SU-DHL-6 (cell line): ENCODE results near the gene VAMP5.

Experiments used
- H2AFZ ChIP-seq: fragments of 200-600 bp; sonication (generic); 2 replicates; pipeline ENCODE4 v1.6.1; 2014; ENCODE audit warnings: low read depth, mild to moderate bottlenecking, moderate library complexity, mixed read lengths, antibody characterized with exemption, low read length; ENCODE audit not compliant: severe bottlenecking
- H3F3A ChIP-seq: fragments of 200-600 bp; shearing (Covaris generic); 2 replicates; pipeline ENCODE4 v1.6.0; 2016; ENCODE audit warnings: antibody characterized with exemption, mild to moderate bottlenecking; ENCODE audit not compliant: insufficient read depth
- H3K27ac ChIP-seq: fragments of 200-600 bp; sonication (generic); 2 replicates; pipeline ENCODE4 v1.5.1; 2016; ENCODE audit warnings: low read depth, mild to moderate bottlenecking, low read length, moderate library complexity, mixed read lengths
- H3K27me3 ChIP-seq: fragments of 200-600 bp; sonication (generic), shearing (Covaris generic); 2 replicates; pipeline ENCODE4 v1.6.0; 2014; ENCODE audit warnings: mild to moderate bottlenecking, low read length
- H3K36me3 ChIP-seq: fragments of 200-600 bp; sonication (generic); 2 replicates; pipeline ENCODE4 v1.6.1; 2014; ENCODE audit warnings: mild to moderate bottlenecking, low read length, mixed read lengths
- H3K4me2 ChIP-seq: fragments of 300-600, 200-600 bp; shearing (Covaris generic), sonication (generic); 2 replicates; pipeline ENCODE4 v1.6.0; 2014; ENCODE audit warnings: low read length, low read depth, mild to moderate bottlenecking; ENCODE audit not compliant: poor library complexity, severe bottlenecking
- H3K4me3 ChIP-seq: fragments of 200-600 bp; sonication (generic); 2 replicates; pipeline ENCODE4 v1.5.1; 2014; ENCODE audit warnings: antibody characterized with exemption, low read length, mild to moderate bottlenecking, mixed read lengths; ENCODE audit not compliant: insufficient read depth, poor library complexity, severe bottlenecking
- H3K79me2 ChIP-seq: fragments of 200-600 bp; sonication (generic); 2 replicates; pipeline ENCODE4 v1.6.1; 2014; ENCODE audit warnings: mild to moderate bottlenecking, low read length, moderate library complexity; ENCODE audit not compliant: insufficient read depth
- H3K9ac ChIP-seq: fragments of 200-600 bp; sonication (generic); 2 replicates; pipeline ENCODE4 v1.7.0; 2014; ENCODE audit warnings: mild to moderate bottlenecking, low read length
- H3K9me2 ChIP-seq: fragments of 200-600 bp; sonication (generic); replicated peaks from 2 replicates; pipeline ENCODE4 v1.6.1; 2014; ENCODE audit warnings: low read length; ENCODE audit not compliant: insufficient read depth
- H3K9me3 ChIP-seq: fragments of 200-600 bp; sonication (generic); 2 replicates; pipeline ENCODE4 v1.6.1; 2014; ENCODE audit warnings: low read length, mixed read lengths; ENCODE audit not compliant: insufficient read depth
- H4K20me1 ChIP-seq: fragments of 200-600 bp; sonication (generic); 2 replicates; pipeline ENCODE4 v1.6.1; 2014; ENCODE audit warnings: low read depth, mild to moderate bottlenecking, antibody characterized with exemption, low read length, moderate library complexity, mixed read lengths
- EZH2phosphoT487 ChIP-seq: fragments of 200-600 bp; sonication (generic), shearing (Covaris generic); conservative IDR thresholded peaks from 2 replicates; pipeline ENCODE4 v1.6.1; 2018; ENCODE audit warnings: mild to moderate bottlenecking, antibody characterized with exemption, low read length, moderate library complexity, mixed read lengths
- TF ChIP-seq, protein P1 (sequence below): fragments of 200-600 bp; sonication (generic); IDR thresholded peaks from one replicate; pipeline ENCODE4 v1.5.1; 2017; ENCODE audit warnings: antibody characterized with exemption, mild to moderate bottlenecking, low read length, moderate library complexity; ENCODE audit not compliant: insufficient read depth, poor library complexity, severe bottlenecking

VAMP5 gene

DNA sequence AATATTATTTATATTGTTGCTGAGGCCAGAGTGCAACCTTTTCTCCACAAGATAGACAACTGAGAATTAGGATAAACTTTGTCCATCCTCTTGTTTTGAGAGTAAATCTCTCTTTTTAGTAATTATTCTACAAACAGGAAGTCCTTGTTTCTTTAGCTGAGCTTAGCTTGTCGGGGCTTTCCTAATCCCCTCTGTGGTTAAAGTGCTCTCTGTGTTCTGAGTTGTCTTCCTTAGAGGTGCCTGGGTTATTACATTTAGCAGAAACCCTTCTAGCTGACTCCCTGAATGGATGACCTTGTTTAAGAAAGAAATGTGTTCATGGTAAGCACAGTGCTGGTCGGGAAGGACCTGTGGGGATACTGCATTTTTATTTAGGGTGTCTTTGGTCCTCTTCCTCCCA is 44.4 kb downstream of the VAMP5 start:
- Histone ChIP-seq H4K20me1 (peaks cover under 1% of the 10 kb centered on the region; the same call in 1 of the 2 replicates), H3K27me3 (no peaks in the 10 kb centered on the region), H3K9me2 (no peaks in the 10 kb centered on the region), H3F3A (peaks cover 2% of the 10 kb centered on the region; the same call in 1 of the 2 replicates), H3K36me3 (peaks cover 43% of the 10 kb centered on the region), H3K4me2 (no peak overlapping the region), H3K4me3 (no peak overlapping the region), H3K27ac (no peak overlapping the region), H2AFZ (no peak overlapping the region), H3K79me2 (peaks cover 7% of the 10 kb centered on the region; the same call in 1 of the 2 replicates), H3K9ac (no peak overlapping the region), H3K9me3 (no peaks in the 10 kb centered on the region)
- TF ChIP-seq, protein P1, sequence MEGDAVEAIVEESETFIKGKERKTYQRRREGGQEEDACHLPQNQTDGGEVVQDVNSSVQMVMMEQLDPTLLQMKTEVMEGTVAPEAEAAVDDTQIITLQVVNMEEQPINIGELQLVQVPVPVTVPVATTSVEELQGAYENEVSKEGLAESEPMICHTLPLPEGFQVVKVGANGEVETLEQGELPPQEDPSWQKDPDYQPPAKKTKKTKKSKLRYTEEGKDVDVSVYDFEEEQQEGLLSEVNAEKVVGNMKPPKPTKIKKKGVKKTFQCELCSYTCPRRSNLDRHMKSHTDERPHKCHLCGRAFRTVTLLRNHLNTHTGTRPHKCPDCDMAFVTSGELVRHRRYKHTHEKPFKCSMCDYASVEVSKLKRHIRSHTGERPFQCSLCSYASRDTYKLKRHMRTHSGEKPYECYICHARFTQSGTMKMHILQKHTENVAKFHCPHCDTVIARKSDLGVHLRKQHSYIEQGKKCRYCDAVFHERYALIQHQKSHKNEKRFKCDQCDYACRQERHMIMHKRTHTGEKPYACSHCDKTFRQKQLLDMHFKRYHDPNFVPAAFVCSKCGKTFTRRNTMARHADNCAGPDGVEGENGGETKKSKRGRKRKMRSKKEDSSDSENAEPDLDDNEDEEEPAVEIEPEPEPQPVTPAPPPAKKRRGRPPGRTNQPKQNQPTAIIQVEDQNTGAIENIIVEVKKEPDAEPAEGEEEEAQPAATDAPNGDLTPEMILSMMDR: no peak
- TF ChIP-seq EZH2phosphoT487: no peak

DNA sequence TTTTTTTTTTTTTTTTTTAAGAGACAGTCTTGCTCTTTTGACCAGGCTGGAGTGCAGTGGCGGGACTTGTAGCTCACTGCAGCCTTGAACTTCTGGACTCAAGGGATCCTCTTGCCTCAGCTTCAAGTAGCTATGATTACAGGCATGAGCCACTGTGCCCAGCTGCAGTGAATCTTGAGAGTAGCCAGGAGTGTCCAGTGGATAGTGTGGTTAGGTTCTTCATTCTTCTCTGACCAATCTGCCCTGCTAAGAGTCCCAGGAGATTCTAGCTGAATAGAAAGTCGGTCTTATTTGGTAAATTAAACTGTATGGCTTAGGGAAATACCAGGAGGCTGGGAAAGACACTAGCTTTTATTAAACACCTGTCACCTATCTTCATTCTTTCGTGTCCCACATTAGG is 47.1 kb downstream of the VAMP5 start:
- Histone ChIP-seq H3K9me3 (no peaks in the 10 kb centered on the region), H3K27me3 (no peaks in the 10 kb centered on the region), H3K27ac (no peak overlapping the region), H3K9me2 (no peaks in the 10 kb centered on the region), H3K4me3 (no peak overlapping the region), H3K9ac (no peak overlapping the region), H3K36me3 (peaks cover 33% of the 10 kb centered on the region; the same call in 1 of the 2 replicates), H3F3A (peaks cover 9% of the 10 kb centered on the region; the same call in 1 of the 2 replicates), H4K20me1 (no peaks in the 10 kb centered on the region), H3K4me2 (no peak overlapping the region), H2AFZ (no peak overlapping the region), H3K79me2 (peaks cover 11% of the 10 kb centered on the region; the same call in 1 of the 2 replicates)
- no peak for TF ChIP-seq EZH2phosphoT487
- TF ChIP-seq, protein P1: no peak

DNA sequence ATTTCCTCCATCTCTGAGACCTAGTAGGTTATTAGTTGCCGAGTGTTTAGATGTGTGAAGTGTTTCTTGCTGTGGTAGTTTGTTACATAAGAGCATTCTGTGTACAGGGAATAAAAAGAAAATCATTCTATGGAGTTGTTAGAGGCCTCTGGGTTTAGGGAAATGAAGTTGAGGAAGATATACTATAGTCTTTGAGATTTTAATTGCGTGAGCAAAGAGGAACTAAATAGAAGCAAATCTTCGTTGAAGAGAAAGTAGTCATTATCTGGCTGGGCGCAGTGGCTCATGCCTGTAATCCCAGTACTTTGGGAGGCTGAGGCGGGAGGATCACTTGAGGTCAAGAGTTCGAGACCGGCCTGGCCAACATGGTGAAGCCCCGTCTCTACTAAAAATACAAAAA is 50.8 kb downstream of the VAMP5 start:
- H3K9ac ChIP-seq: no peak overlapping the region
- no peaks in the 10 kb centered on the region for H3K9me3 ChIP-seq
- peaks cover 36% of the 10 kb centered on the region; the same call in 1 of the 2 replicates for H3K36me3 ChIP-seq
- no peaks in the 10 kb centered on the region for H3K27me3 ChIP-seq
- peaks cover 9% of the 10 kb centered on the region; the same call in 1 of the 2 replicates for H3K79me2 ChIP-seq
- no peak overlapping the region for H3K27ac ChIP-seq
- H4K20me1 ChIP-seq: no peaks in the 10 kb centered on the region
- peaks cover 20% of the 10 kb centered on the region; the same call in 1 of the 2 replicates for H3F3A ChIP-seq
- no peak for TF ChIP-seq EZH2phosphoT487
- TF ChIP-seq, protein P1: no peak
- H2AFZ ChIP-seq: no peak overlapping the region
- no peaks in the 10 kb centered on the region for H3K9me2 ChIP-seq
- no peak overlapping the region for H3K4me2 ChIP-seq
- H3K4me3 ChIP-seq: no peak overlapping the region
